Right ventricle myocardium superior (tissue), 1 donor: ENCODE measurements around the gene TBL1Y. TPM values are rescaled to one million over a fixed set of nuclear protein-coding genes. Genes with fewer than 3 reads are reported as not detected.
"Not testable (repeated sequence)": the region's sequence is repeated elsewhere in the genome, so short reads cannot be mapped to it uniquely, and the experiment has no call there.

Source experiments
- ATAC-seq: fragments of 200-7000 bp; cut with Tn5 transposase; one replicate; pipeline ENCODE4 v1.9.1; 2020; ENCODE audit warnings: mild to moderate bottlenecking; ENCODE audit not compliant: poor library complexity
- DNase-seq: peaks from one replicate; pipeline ENCODE4 v3.0.0-alpha.2; 2020
- intact Hi-C: fragments of 100-400 bp; cut with DNase I; formaldehyde crosslinking; loops from one replicate; pipeline ENCODE4 v1.11.2; 2022
- long read RNA-seq: library from polyadenylated mRNA; unstranded; transcript quantifications from one replicate; pipeline ENCODE4 v2.0.0, GENCODE V29; 2021
- total RNA-seq: library from RNA; stranded (reverse); fragmentation: NEBNext Ultra II Directional; extraction: Animal tissue kit (Norgen Biotek cat#: 25700); gene quantifications from one replicate; pipeline ENCODE4 v1.2.1, GENCODE V29; 2021
- donor health status: DM: no; HTN: yes; CAD: no; lungs with severe emphysema.

Gene TBL1Y
- not detected for total RNA-seq
- long read RNA-seq, partial matches to known transcripts = 0 of 1 reads
- long read RNA-seq, other reads (novel, unspliced or antisense) = 1 of 1 reads

- no peak for DNase-seq
- ATAC-seq = no peak
- intact Hi-C loops = no loop called here
Measured at GRCh38 chrY:6910372-6911252, at the start of gene TBL1Y. TBL1Y (plus strand) TSS chrY:6910697; CDS start chrY:7025085, 114,388 bp downstream.

- intact Hi-C loops = no loop called here
- ATAC-seq = no peak
- no peak for DNase-seq
Measured at GRCh38 chrY:6894496-6894895, 16.0 kb upstream of the TBL1Y start.

GRCh38 chrY:6895236-6895635, 15.3 kb upstream of the TBL1Y start:
- DNase-seq = no peak
- no peak for ATAC-seq
- intact Hi-C loops = no loop called here

DNA sequence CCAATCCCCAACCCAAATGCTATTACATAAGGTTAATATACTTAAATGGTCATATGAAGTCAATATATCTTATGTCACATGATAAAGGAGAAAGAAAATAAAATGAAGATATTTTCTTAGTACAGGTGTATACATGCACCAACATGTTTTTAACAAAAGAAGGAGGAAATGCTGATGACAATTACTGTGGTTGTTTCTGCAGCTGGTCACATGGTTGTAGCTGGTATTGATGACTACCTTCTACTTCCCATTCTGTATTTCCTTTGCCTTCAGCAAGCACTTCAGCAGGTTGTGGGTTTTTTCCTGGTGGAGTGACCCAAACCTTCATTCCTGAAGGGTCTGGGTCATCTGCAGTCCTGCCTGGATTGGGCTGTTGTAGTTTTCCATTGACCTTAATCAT, 8.4 kb upstream of the TBL1Y start:
- ATAC-seq, intact Hi-C loops, DNase-seq: not testable (repeated sequence)

GRCh38 chrY:6907591-6907990, 2.9 kb upstream of the TBL1Y start:
- intact Hi-C loops = no loop called here

GRCh38 chrY:6908021-6908420, 2.5 kb upstream of the TBL1Y start:
- ATAC-seq, DNase-seq, intact Hi-C loops: not testable (repeated sequence)

More at GRCh38 chrY:6907591-6907990, 2.9 kb upstream of the TBL1Y start:
- no peak for ATAC-seq
- DNase-seq = no peak

GRCh38 chrY:6909118-6909521, 1.4 kb upstream of the TBL1Y start:
- DNase-seq = no peak
- intact Hi-C loops = no loop called here
- ATAC-seq = no peak

DNA sequence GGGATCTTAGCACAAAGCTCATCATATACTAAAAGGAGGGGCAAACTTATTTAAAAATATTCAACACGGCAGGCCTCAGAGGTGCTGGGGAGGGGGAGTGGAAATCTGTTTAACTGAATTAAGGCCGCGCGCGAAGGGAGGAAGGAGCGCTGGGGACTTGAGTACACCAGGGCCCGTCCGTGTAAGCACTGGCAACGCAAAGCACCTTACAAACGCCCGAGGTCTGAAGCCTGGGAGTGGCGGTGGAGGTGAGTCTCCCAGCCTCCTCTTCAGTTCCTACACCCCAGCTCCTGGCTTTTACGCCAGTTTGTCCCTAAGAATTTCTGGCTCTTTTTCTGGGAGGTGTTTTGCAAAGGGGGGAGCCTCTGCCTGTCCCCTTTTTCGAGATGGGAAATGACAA, 641 bp upstream of the TBL1Y start:
- ATAC-seq (no peak), DNase-seq (no peak)
- intact Hi-C loops = no loop called here

DNA sequence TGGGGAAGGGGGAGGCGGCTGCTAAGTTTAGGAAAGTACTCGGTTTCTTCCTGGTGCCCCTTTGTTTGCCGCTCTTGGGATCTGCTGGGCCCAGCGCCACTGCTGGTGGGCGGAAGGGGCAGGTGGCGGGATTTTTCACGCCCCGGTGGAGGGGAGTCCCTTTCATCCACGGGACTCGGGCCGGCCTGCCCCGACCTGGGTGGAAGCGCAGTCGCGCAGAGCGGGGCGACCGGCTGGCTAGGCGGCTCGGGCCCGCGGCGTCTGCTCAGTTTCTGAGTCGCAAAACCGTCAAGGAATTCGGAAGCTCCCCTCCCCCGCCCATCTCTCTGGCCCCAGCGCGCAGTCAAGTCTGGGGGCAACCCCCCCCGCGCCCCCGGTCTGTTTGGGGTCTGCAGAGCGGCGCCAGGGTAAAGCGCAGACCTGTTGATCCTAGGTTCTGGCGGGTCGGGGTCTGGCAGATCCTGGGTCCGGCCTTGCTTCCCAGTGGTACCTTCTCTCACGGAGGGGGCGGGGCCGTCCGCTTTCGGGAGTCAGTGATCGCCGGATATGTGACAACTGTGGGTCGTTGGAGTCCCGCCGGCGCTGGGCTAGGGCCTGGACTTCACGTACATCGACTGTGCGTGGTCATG, 870 bp downstream of the TBL1Y start, which contains the start of gene AMELY:
TSS of gene AMELY (minus strand) at position 500 of the 629 bp plus-strand sequence. CDS start 39,144 bp downstream, outside the sequence.
- ATAC-seq = no peak
- DNase-seq = no peak
- intact Hi-C loops = no loop called here

DNA sequence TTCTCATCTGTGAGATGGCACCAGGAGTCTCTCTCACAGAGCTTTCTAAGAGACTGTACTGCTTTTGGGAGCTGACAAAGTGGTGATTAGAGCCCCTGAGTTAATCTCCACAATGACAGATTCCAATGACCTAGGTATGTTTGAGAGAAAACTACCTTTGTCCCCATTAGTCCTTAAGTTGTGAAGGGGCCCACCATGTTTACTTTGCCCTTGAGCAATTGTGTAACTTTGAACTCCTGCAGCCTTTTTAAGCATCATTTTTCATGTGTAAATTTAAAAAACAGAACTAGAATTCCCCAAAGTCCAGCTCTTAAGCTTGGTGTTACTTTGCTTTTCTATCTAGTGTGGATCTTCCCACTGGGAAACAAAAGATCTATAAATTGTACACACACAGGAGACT, 2.9 kb downstream of the TBL1Y start:
- no peak for DNase-seq
- no peak for ATAC-seq
- intact Hi-C loops = no loop called here

GRCh38 chrY:6921061-6921460, 10.6 kb downstream of the TBL1Y start:
- intact Hi-C loops = no loop called here

GRCh38 chrY:6928265-6928664, 17.8 kb downstream of the TBL1Y start:
- no peak for DNase-seq
- intact Hi-C loops = no loop called here

More at GRCh38 chrY:6921061-6921460, 10.6 kb downstream of the TBL1Y start:
- no peak for DNase-seq
- no peak for ATAC-seq

GRCh38 chrY:6929237-6929636, 18.7 kb downstream of the TBL1Y start:
- no peak for ATAC-seq
- intact Hi-C loops = no loop called here
- no peak for DNase-seq

More at GRCh38 chrY:6928265-6928664, 17.8 kb downstream of the TBL1Y start:
- ATAC-seq = no peak

DNA sequence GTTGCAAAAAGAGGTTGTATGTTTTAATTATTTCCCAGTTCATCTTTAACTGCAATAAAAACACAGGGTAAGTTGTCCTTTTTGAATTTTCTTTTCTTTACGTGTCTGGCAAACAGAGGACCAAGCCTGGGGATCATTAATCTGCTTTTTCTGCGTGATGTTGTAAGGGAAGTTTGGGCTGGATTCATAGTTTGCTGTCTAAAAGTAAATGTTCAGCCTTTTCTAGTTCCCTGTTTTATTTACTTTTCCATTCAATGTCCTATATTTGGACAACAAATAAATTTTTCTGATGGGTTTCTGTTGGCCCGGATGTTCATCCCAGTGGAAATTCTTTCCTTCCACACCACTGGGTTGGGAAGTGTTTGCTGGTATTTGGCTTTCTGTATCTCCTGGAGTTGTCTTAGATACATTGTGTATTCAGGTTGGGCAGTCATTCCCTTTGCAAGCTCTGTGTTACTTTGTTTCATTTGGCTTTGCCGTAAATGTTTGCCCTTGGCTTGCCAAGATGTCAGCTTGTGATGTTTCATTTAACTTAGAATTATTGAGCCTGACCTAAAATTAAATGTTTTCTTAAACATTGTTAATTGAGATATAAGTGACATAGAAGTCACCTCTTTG, 21.4 kb downstream of the TBL1Y start:
- DNase-seq (no peak), ATAC-seq (no peak)
- intact Hi-C loops = no loop called here

DNA sequence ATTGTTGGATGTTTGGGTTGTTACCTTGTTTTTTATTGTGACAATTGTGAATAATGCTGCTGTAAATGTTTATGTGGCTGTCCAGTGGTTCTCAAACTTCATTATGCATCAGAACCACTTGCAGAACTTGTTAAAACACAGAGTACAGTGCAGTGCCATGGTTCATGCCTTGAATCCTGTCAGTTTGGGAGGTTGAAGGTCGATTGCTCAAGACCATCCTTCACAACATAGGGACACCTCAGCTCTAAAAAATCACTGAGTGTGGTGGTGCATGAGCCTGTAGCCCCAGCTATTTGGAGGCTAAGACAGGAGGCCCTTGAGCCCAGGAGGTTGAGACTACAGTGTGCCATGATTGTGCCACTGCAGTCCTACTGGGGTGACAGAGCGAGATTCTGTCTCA, 25.0 kb downstream of the TBL1Y start:
- intact Hi-C loops = no loop called here
- DNase-seq = no peak
- ATAC-seq = no peak

- ATAC-seq = no peak
- no peak for DNase-seq
- intact Hi-C loops = no loop called here
Measured at GRCh38 chrY:6947695-6948094, 37.2 kb downstream of the TBL1Y start.

DNA sequence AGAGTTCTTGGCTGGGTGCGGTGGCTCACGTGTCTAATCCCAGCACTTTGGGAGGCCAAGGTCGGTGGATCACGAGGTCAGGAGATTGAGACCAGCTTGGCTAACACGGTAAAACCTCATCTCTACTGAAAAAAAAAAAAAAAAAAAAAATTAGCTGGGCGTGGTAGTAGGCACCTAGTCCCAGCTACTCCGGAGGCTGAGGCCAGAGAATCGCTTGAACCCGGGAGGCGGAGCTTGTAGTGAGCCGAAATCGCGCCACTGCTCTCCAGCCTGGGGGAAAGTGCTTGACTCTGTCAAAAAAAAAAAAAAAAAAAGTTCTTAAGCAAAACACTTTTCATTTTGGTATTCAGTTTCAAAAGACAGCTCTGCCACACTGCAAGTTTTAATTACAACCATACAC, 37.9 kb downstream of the TBL1Y start:
- ATAC-seq = no peak
- DNase-seq = no peak
- intact Hi-C loops = no loop called here

GRCh38 chrY:6949947-6950346, 39.5 kb downstream of the TBL1Y start:
- intact Hi-C loops = no loop called here
- no peak for DNase-seq
- no peak for ATAC-seq

DNA sequence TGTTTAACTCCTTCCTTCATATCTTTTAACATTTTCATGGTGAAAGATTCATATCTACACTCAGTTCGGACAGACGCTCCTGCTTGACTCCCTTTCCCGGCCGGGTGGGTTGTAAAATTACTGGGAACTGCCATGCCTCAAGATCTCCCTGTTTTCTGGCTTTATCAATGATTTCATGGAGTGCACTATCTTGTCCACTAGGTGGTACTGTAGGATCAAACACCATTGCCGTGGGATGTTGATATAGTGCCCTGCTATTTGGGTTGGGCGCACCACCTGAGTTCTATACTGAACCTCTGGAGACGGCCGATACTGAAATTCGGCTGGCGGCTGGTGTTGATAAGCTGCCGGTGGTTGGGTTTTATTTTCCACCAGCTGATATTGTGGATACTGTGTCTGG, 54.2 kb downstream of the TBL1Y start:
- DNase-seq (no peak), ATAC-seq (no peak)
- intact Hi-C loops = loop anchor here (5.0 kb wide), 1 partner anchor 123 kb away; no protein-coding TSS in a partner anchor
